Activated CD8-positive, alpha-beta T cell treated with anti-CD3 and anti-CD28 coated beads for 36 hours (primary cell): ENCODE results near the gene FLACC1. TPM values are rescaled to one million over a fixed set of nuclear protein-coding genes. Genes with fewer than 3 reads are reported as not detected.

Experiments
- ATAC-seq: fragments of 200-7000 bp; cut with Tn5 transposase; one replicate; pipeline ENCODE4 v1.10.0; 2021; ENCODE audit warnings: mild to moderate bottlenecking, moderate library complexity
- CTCF ChIA-PET: fragments of 350-600 bp; sonication (Branson Sonifier 250); formaldehyde crosslinking; loops from one replicate; lab custom pipeline; 2021; ENCODE audit warnings: antibody characterized with exemption; lab: Charles Lee
- POLR2A ChIA-PET: fragments of 350-600 bp; sonication (Branson Sonifier 250); formaldehyde crosslinking; loops from one replicate; lab custom pipeline; 2021; ENCODE audit warnings: antibody characterized with exemption; lab: Charles Lee
- DNase-seq: peaks from one replicate; pipeline ENCODE4 v3.0.0-alpha.2; 2020
- H3K27ac Mint-ChIP-seq: one replicate; pipeline ENCODE4 v1.8.0; 2021; ENCODE audit warnings: mild to moderate bottlenecking, mixed read lengths
- H3K27me3 Mint-ChIP-seq: one replicate; pipeline ENCODE4 v1.8.0; 2021; ENCODE audit warnings: mixed read lengths
- H3K36me3 Mint-ChIP-seq: one replicate; pipeline ENCODE4 v1.8.0; 2021; ENCODE audit warnings: low read depth, mixed read lengths
- H3K4me1 Mint-ChIP-seq: one replicate; pipeline ENCODE4 v1.8.0; 2021; ENCODE audit warnings: low read depth, mixed read lengths
- H3K4me3 Mint-ChIP-seq: one replicate; pipeline ENCODE4 v1.8.0; 2021; ENCODE audit warnings: mild to moderate bottlenecking, moderate library complexity, mixed read lengths
- H3K9me3 Mint-ChIP-seq: one replicate; pipeline ENCODE4 v1.8.0; 2021; ENCODE audit warnings: mixed read lengths
- intact Hi-C: fragments of 100-400 bp; cut with micrococcal nuclease; formaldehyde crosslinking; loops from one replicate; pipeline ENCODE4 v1.10.0; 2022
- total RNA-seq, 2 experiments: library from RNA; stranded (reverse); gene quantifications; one replicate each; pipeline ENCODE4 v1.2.3, GENCODE V29; 2021
- TF ChIP-seq, protein P1 (sequence below): fragments of 200-600 bp; IDR thresholded peaks from one replicate; pipeline ENCODE4 v1.8.0; 2022; ENCODE audit warnings: antibody characterized with exemption, mild to moderate bottlenecking

The FLACC1 gene
- total RNA-seq, 2 experiments from 2014 or later: 0.59 to 0.76 TPM

GRCh38 chr2:201363857-201364560 lies 6.9 kb upstream of the FLACC1 start:
- DNase-seq: peak; percentile 33
- ChIA-PET CTCF (interaction anchor here (0.6 to 6.0 kb wide), 43 partner anchors 9 to 181 kb away, joined by 3 to 69 read pairs (median 4); partner anchors contain the start of genes CASP10 and CASP8), POLR2A (interaction anchor here (1.6 kb wide), 1 partner anchor 101 kb away, joined by 4 read pairs; no protein-coding TSS in a partner anchor)
- no peaks in the 10 kb centered on the region for H3K27me3 Mint-ChIP-seq
- H3K4me1 Mint-ChIP-seq: peaks cover 23% of the 10 kb centered on the region
- intact Hi-C loops: loop anchor here (1.0 to 5.0 kb wide), 2 partner anchors 102 to 128 kb away; partner anchors contain the start of gene CASP8
- peaks cover 20% of the 10 kb centered on the region for H3K9me3 Mint-ChIP-seq
- H3K36me3 Mint-ChIP-seq: peaks cover 45% of the 10 kb centered on the region
- peak; percentile 96 for ATAC-seq
- TF ChIP-seq, protein P1, sequence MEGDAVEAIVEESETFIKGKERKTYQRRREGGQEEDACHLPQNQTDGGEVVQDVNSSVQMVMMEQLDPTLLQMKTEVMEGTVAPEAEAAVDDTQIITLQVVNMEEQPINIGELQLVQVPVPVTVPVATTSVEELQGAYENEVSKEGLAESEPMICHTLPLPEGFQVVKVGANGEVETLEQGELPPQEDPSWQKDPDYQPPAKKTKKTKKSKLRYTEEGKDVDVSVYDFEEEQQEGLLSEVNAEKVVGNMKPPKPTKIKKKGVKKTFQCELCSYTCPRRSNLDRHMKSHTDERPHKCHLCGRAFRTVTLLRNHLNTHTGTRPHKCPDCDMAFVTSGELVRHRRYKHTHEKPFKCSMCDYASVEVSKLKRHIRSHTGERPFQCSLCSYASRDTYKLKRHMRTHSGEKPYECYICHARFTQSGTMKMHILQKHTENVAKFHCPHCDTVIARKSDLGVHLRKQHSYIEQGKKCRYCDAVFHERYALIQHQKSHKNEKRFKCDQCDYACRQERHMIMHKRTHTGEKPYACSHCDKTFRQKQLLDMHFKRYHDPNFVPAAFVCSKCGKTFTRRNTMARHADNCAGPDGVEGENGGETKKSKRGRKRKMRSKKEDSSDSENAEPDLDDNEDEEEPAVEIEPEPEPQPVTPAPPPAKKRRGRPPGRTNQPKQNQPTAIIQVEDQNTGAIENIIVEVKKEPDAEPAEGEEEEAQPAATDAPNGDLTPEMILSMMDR: peak; percentile 95
- H3K27ac Mint-ChIP-seq: no peak overlapping the region
- H3K4me3 Mint-ChIP-seq: no peak overlapping the region

- Mint-ChIP-seq H3K4me1 (peaks cover 28% of the 10 kb centered on the region), H3K9me3 (peaks cover 10% of the 10 kb centered on the region), H3K27ac (no peak overlapping the region), H3K36me3 (peaks cover 37% of the 10 kb centered on the region), H3K4me3 (no peak overlapping the region), H3K27me3 (no peaks in the 10 kb centered on the region)
- ATAC-seq (no peak), DNase-seq (no peak)
- intact Hi-C loops: loop anchor here (5.0 kb wide), 1 partner anchor 100 kb away; the partner anchor contains the start of gene CASP8
- CTCF ChIA-PET: interaction anchor here (0.6 to 6.0 kb wide), 3 partner anchors 89 to 129 kb away, joined by 4 to 69 read pairs (median 44); partner anchors contain the start of genes STRADB and TRAK2
- TF ChIP-seq, protein P1: no peak
- POLR2A ChIA-PET: interaction anchor here (0.9 to 1.6 kb wide), 3 partner anchors 99 to 138 kb away, joined by 3 to 4 read pairs (median 3); partner anchors contain the start of gene CASP8
Observed at GRCh38 chr2:201362396-201362795, 5.3 kb upstream of the FLACC1 start.

- H3K36me3 Mint-ChIP-seq: peaks cover 26% of the 10 kb centered on the region
Observed at GRCh38 chr2:201361078-201361733, 4.1 kb upstream of the FLACC1 start.

GRCh38 chr2:201360256-201360655 lies 3.1 kb upstream of the FLACC1 start:
- POLR2A ChIA-PET: interaction anchor here (1.5 kb wide), 1 partner anchor 117 kb away, joined by 3 read pairs; no protein-coding TSS in a partner anchor
- CTCF ChIA-PET: interaction anchor here (0.6 to 6.0 kb wide), 2 partner anchors 9 to 127 kb away, joined by 3 to 69 read pairs; no protein-coding TSS in a partner anchor
- peaks cover 1% of the 10 kb centered on the region for H3K9me3 Mint-ChIP-seq
- TF ChIP-seq, protein P1: no peak
- H3K4me1 Mint-ChIP-seq: peaks cover 28% of the 10 kb centered on the region
- H3K36me3 Mint-ChIP-seq: peaks cover 21% of the 10 kb centered on the region
- no peak overlapping the region for H3K27ac Mint-ChIP-seq
- no peak for ATAC-seq
- intact Hi-C loops: loop anchor here (5.0 kb wide), 1 partner anchor 98 kb away; the partner anchor contains the start of gene CASP8
- H3K27me3 Mint-ChIP-seq: no peaks in the 10 kb centered on the region
- no peak overlapping the region for H3K4me3 Mint-ChIP-seq
- no peak for DNase-seq

More at GRCh38 chr2:201361078-201361733, 4.1 kb upstream of the FLACC1 start:
- peaks cover 1% of the 10 kb centered on the region for H3K9me3 Mint-ChIP-seq
- TF ChIP-seq, protein P1: no peak
- intact Hi-C loops: loop anchor here (5.0 kb wide), 1 partner anchor 99 kb away; the partner anchor contains the start of gene CASP8
- ChIA-PET CTCF (interaction anchor here (6.0 kb wide), 1 partner anchor 128 kb away, joined by 69 read pairs; no protein-coding TSS in a partner anchor), POLR2A (interaction anchor here (0.8 to 1.5 kb wide), 2 partner anchors 118 to 128 kb away, joined by 3 read pairs; no protein-coding TSS in a partner anchor)
- no peak overlapping the region for H3K27ac Mint-ChIP-seq
- peaks cover 28% of the 10 kb centered on the region for H3K4me1 Mint-ChIP-seq
- no peaks in the 10 kb centered on the region for H3K27me3 Mint-ChIP-seq
- DNase-seq (no peak), ATAC-seq (no peak)
- no peak overlapping the region for H3K4me3 Mint-ChIP-seq
